ENCODE measurements around the gene CENPV.
A peak's percentile ranks its signal among the peaks of the same experiment; 100 is the strongest.
"Not testable (repeated sequence)": the region's sequence is repeated elsewhere in the genome, so short reads cannot be mapped to it uniquely, and the experiment has no call there.

CENPV gene

DNA sequence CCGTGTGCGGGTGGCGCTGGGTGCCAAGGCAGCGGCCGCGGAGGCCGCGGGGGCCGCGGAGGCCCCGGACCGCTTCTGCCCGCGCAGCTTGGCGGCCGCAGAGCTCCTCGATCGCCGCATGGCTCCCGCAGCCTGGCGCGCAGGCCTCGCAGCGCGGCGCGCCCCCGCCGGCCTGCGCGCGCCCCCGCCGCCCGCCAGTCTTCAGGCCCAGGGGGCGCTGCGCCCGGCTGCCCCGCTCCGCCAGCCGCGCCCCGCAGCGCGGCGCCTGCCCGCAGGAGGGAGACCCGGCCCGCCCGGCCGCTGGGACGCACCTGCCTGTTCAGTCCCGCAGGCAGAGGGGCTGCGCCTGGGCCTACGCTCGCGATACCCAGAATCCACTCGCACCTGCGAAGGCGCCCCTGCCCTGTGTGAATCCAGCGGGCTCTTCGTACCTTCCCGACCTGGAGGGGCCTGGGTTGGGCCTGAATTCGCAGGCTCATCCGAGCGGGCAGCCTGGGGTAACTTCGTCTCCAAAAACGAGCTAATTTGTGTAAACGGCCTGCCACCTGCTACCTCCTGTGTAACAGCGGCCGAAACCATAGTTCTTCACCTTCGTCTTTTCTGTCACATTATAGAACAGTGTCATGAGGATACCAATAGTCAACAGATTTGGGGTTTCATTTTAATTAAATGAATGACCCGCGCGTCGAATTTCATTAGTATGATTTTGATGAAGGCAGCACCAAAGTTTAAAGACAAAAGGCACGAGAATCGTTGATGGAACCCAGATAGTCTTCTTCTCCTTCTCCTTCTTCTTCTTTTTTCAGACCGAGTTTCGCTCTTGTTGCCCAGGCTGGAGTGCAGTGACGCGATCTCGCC, at the start of gene CENPV:
CENPV (minus strand) TSS at position 153 of the 858 bp plus-strand sequence; CDS start at position 120, 33 bp downstream.
- DNase-seq, result peak; percentile 65

- DNase-seq, result peak in 1 of 2 experiments; percentile 19
Observed at GRCh38 chr17:16398270-16399267, 45.3 kb upstream of the CENPV start.

GRCh38 chr17:16396693-16397092, 43.4 kb upstream of the CENPV start:
- DNase-seq, result not testable (repeated sequence)

DNA sequence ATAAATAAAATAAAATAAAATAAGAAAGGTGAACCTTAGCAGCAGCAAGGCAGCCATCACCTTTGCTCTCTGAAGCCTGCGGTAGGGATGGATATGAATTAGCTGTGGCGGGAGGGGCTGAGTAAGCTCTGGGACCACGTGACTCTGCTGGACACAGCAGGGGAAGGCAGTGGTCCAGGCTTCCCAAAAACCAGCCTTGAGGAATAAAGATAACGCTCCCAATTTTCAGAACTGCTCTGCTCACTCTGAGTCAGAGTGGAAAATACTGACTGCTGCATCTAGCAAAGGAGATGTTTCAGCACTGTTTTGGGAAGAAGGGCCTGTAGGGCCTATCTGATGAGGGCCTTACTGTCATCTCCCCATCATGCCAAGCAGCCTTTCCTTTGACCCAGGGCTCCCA, 42.6 kb upstream of the CENPV start:
- DNase-seq, result not testable (repeated sequence)

DNA sequence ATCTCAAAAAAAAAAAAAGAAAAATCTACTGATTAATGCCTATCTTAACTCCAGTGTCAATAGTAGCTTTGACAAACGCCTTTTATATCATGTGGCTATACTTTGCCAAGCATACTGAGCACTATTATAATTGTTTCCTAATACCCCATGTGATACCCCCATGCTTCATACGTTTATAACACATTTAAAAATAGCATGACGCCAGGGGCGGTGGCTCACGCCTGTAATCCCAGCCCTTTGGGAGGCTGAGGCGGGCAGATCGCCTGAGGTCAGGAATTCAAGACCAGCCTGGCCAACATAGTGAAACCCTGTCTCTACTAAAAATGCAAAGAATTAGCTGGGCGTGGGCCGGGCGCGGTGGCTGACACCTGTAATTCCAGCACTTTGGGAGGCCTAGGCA, 39.2 kb upstream of the CENPV start:
- DNase-seq, result not testable (repeated sequence)

GRCh38 chr17:16391451-16391850, 38.2 kb upstream of the CENPV start:
- no peak for DNase-seq

GRCh38 chr17:16386126-16386507, 32.8 kb upstream of the CENPV start:
- DNase-seq, result not testable (repeated sequence)

GRCh38 chr17:16384557-16384956, 31.3 kb upstream of the CENPV start:
- DNase-seq, result no peak

DNA sequence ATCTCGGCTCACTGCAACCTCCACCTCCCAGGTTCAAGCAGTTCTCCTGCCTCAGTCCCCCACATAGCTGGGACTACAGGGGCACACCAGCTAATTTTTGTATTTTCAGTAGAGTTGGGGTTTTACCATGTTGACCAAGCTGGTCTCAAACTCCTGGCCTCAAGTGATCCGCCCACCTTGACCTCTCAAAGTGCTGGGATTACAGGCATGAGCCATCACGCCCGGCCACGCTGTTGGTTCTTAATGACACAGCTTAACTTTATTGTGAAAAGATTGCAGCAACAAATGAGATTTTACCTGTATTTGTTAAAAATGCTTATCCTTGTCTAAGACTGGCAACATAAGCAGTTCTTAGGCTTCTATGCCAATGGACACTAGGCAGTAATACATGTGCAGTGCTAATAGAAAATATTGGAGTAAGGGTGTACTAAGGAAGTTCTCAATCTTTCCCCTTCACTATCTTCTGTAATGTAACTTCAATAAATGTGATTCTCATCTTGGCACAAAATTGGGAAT, 30.6 kb upstream of the CENPV start:
- DNase-seq, result no peak

DNA sequence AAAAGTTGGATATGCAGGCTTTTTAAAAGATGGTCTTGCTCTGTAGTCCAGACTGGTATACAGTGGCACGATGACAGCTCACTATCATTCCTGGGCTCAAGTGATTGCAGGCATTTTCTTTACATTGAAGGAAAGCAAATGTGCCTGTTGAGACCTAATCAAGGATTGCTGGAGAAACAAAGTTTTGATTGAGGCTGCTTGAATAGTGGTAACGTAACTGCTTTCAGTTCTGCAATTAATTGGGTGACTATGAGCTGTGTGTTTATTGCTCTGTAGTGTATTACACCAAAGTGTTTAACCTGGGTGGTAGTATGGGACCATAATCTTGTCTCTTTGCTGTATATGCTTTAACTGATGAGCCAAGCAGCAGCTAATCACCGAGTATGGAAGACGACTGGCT, 29.9 kb upstream of the CENPV start:
- DNase-seq, result no peak

- peak in 1 of 2 experiments; percentile 64 for DNase-seq
Observed at GRCh38 chr17:16381496-16381820, 28.2 kb upstream of the CENPV start.

DNA sequence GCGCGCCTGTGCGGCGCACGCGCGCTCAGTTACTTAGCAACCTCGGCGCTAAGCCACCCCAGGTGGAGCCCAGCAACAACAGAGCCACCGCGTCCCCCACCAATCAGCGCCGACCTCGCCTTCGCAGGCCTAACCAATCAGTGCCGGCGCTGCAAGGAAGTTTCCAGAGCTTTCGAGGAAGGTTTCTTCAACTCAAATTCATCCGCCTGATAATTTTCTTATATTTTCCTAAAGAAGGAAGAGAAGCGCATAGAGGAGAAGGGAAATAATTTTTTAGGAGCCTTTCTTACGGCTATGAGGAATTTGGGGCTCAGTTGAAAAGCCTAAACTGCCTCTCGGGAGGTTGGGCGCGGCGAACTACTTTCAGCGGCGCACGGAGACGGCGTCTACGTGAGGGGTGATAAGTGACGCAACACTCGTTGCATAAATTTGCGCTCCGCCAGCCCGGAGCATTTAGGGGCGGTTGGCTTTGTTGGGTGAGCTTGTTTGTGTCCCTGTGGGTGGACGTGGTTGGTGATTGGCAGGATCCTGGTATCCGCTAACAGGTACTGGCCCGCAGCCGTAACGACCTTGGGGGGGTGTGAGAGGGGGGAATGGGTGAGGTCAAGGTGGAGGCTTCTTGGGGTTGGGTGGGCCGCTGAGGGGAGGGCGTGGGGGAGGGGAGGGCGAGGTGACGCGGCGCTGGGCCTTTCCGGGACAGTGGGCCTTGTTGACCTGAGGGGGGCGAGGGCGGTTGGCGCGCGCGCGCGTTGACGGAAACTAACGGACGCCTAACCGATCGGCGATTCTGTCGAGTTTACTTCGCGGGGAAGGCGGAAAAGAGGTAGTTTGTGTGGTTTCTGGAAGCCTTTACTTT, 27.6 kb upstream of the CENPV start, which contains the start of gene UBB:
UBB (plus strand) TSS at position 452 of the 856 bp plus-strand sequence. CDS start 817 bp downstream, outside the sequence.
- DNase-seq, result peak; percentile 91 to 94

DNA sequence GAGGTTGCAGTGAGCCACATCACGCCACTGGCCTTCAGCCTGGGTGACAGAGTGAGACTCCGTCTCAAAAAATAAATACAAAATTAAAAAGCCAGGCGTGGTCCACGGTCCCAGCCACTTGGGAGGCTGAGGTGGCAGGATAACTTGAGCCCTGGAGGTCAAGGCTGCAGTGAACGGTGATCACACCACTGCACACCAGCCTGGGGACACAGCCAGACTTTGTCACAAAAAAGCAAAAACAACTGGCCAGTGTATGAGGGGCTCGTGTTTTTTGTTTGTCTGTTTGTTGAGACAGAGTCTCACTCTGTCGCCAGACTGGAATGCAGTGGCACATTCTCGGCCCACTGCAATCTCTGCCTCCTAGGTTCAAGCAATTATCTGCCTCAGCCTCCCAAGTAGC, 26.4 kb upstream of the CENPV start:
- no peak for DNase-seq

DNA sequence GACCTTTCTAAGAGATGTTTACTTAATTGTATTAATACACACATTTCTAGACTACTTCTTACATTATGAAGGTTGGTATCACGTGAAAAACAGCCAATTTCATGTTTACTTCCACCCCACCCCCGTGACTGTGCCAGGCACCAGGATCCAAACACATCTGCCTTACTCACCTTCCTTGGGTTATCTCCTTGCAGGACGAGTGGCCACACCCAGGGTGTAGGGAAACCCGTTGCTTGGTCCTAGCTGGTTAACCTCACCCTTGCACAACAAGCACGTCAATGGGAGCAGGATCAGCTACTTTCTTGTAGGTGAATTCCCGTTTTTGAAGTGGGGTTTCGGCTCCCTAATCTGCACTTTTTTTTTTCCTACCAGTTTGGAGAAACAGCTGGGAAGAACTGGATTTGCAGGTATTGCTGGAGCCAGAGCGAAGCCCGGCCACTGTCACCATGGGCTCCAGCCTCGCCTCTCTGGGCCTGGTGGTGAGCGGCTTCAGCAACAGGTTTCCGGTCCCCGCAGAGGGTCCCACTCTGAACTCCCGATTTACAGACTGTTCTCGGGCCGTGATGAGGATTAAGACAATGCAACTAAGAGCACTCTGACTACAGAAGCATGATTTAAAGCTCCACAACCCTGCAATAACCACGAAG, 25.5 kb upstream of the CENPV start:
- no peak for DNase-seq

DNA sequence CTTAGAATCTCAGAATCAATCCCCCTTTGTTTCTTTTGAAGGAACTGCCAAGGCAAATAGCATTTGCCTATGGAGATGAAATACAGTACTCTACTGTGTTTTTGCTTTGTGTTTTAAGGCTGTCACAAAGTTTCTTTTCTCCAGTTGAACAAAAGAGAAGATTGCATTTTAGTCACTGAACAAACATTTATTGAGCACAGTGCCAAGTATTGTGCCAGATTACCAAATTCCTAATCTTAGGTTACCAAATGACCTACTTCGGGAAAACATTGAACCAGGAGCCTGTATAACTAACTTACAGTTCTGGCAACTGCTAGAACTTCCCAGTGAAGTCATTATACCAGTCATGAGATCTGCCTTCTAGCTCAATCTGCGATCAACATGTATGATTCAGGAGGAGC, 24.7 kb upstream of the CENPV start:
- DNase-seq, result no peak

- no peak for DNase-seq
Observed at GRCh38 chr17:16374146-16374938, 21.1 kb upstream of the CENPV start.

DNA sequence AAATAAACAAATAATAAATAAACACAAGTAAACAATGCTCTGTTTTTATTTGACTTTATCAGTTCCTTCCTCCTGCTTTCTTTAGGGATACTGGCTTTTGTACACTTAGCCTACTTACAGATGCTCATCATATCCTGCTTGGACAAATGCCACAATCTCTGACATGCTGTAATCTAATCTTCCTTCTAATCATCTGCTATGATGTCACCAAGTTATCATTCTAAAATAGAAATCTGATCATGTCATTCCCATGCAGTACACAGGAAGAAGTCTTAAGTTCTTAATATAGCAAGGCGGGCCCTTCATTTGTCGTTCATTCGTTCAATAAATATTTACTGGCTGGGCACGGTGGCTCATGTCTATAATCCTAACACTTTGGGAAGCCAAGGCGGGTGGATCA, 18.5 kb upstream of the CENPV start:
- DNase-seq, result no peak

GRCh38 chr17:16364625-16365024, 11.4 kb upstream of the CENPV start:
- no peak for DNase-seq

DNA sequence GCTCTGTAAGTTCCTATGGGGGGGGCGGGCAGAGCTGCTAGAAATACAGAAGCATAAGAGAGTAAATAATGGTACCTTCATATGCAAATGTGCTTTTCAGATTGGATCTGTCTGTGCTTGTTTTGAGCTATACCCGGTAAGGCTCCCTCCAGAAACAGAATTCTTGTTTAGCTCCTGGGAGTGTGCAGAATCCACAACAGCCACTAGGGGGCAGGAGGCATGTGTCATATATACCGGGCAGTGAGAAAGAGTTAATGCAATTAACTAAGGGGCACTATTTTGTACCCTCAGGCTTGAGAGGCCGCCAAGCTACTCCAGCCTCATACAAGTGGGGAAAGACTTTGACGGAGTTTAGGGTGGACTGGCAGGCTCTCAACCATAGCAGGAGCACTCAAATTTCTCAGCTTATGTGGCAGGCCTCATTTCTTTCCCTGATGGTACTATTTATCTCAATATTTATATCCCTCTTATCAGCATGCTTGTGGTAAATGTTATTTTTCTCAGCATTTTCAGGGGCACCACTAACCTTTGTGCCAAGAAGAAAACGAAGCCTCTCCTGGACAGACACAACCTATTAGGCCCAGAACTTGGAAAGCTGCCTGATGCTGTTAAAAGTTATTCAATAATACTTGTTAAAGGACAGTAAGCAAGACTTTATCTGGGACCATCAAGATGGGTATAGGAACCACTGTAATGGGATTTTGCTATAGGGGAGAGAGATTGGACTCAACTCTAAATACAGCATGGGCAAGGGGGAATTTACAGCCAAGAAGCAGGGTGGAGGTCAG, 10.7 kb upstream of the CENPV start:
- peak; percentile 80 to 86 for DNase-seq

GRCh38 chr17:16361874-16362273, 8.6 kb upstream of the CENPV start:
- peak; percentile 20 to 41 for DNase-seq
